HepG2 (cell line): ENCODE measurements around the gene DNASE1L2. TPM values are rescaled to one million over a fixed set of nuclear protein-coding genes. Genes with fewer than 3 reads are reported as not detected.

Experiments
- ATAC-seq: fragments of 200-7000 bp; cut with Tn5 transposase; 3 replicates; pipeline ENCODE4 v1.9.1; 2020; ENCODE audit warnings: mild to moderate bottlenecking, moderate library complexity
- BruUV-seq: library from RNA; stranded (reverse); fragments of 400-500 nt; replicated peaks from 2 replicates; lab custom pipeline; 2021; lab: Mats Ljungman, UMichigan
- CTCF ChIA-PET: fragments of 300-600 bp; formaldehyde crosslinking; extraction: SDS; loops from one replicate; lab custom pipeline; 2021; ENCODE audit warnings: low total read pairs, inconsistent platforms, low intra/inter-chr PET ratio; lab: Yijun Ruan, JAX
- POLR2A ChIA-PET: fragments of 350-600 bp; sonication (Branson Sonifier 250); formaldehyde crosslinking; loops from one replicate; lab custom pipeline; 2020; ENCODE audit warnings: antibody characterized with exemption, inconsistent platforms; lab: Yijun Ruan, JAX
- DNase-seq: peaks from one replicate; pipeline ENCODE4 v3.0.0-alpha.2; 2015; ENCODE audit warnings: low spot score
- FAIRE-seq: peaks from 3 replicates; lab custom pipeline; 2011; peaks lifted over from hg19 to GRCh38; lab: Jason Lieb, UNC
- H2AFZ ChIP-seq: one replicate; pipeline ENCODE4 v1.6.1; 2011; ENCODE audit warnings: low read length, inconsistent platforms
- H3K27ac ChIP-seq: fragments of 300-600 bp; 3 replicates; pipeline ENCODE4 v1.8.0; 2011; ENCODE audit warnings: mixed run types, mild to moderate bottlenecking, mixed read lengths, low read length, inconsistent platforms; ENCODE audit not compliant: insufficient read depth; ENCODE audit errors: extremely low read length
- H3K27me3 ChIP-seq, 2 experiments: fragments of 200-600 bp in 1 of 2; 2 replicates in 1 of 2; 3 replicates in 1 of 2; pipeline versions ENCODE4 v1.6.0 to v1.8.0; 2011; ENCODE audit warnings: low read length in 2 of 2, mild to moderate bottlenecking in 2 of 2, moderate library complexity in 2 of 2, inconsistent platforms in 1 of 2; ENCODE audit not compliant: insufficient read depth in 2 of 2, control insufficient read depth in 1 of 2
- H3K36me3 ChIP-seq, 2 experiments: fragments of 200-600 bp in 1 of 2; replicated peaks in 1 of 2; 2 replicates in 1 of 2; 3 replicates in 1 of 2; pipeline versions ENCODE4 v1.5.1 to v1.8.0; 2011; ENCODE audit warnings: low read length in 2 of 2, inconsistent platforms in 1 of 2; ENCODE audit not compliant: insufficient read depth in 2 of 2, control insufficient read depth in 1 of 2
- H3K4me1 ChIP-seq: 2 replicates; pipeline ENCODE4 v1.5.1; 2012; ENCODE audit warnings: low read length, inconsistent platforms; ENCODE audit not compliant: insufficient read depth
- H3K4me2 ChIP-seq: 2 replicates; pipeline ENCODE4 v1.6.0; 2011; ENCODE audit warnings: low read depth, low read length, inconsistent platforms
- H3K4me3 ChIP-seq, 3 experiments: fragments of 200-600 bp in 1 of 3; sonication (generic), shearing (Covaris generic) in 1 of 3; replicated peaks in 1 of 3; 2 replicates each; pipeline ENCODE4 v1.5.1; 2011 to 2016; ENCODE audit warnings: low read length in 3 of 3, inconsistent platforms in 2 of 3, low read depth in 2 of 3, mild to moderate bottlenecking in 2 of 3, control low read depth in 1 of 3, mixed read lengths in 1 of 3; ENCODE audit not compliant: insufficient read depth in 1 of 3
- H3K79me2 ChIP-seq: one replicate; pipeline ENCODE4 v1.6.1; 2011; ENCODE audit warnings: low read length, inconsistent platforms; ENCODE audit not compliant: insufficient read depth
- H3K9ac ChIP-seq: 2 replicates; pipeline ENCODE4 v1.6.0; 2011; ENCODE audit warnings: mild to moderate bottlenecking, low read depth, low read length, inconsistent platforms; ENCODE audit not compliant: insufficient read depth
- H3K9me3 ChIP-seq: 2 replicates; pipeline ENCODE4 v1.5.1; 2012; ENCODE audit warnings: mild to moderate bottlenecking, low read length
- H4K20me1 ChIP-seq: 2 replicates; pipeline ENCODE4 v1.6.0; 2011; ENCODE audit warnings: inconsistent platforms, mild to moderate bottlenecking, low read length, moderate library complexity; ENCODE audit not compliant: insufficient read depth
- ARNT ChIP-seq: fragments of 450-650 bp; IDR thresholded peaks from 2 replicates; pipeline ENCODE4 v1.6.1; 2017
- ETV5 ChIP-seq: IDR thresholded peaks from 2 replicates; pipeline ENCODE4 v1.6.1; 2018; ENCODE audit warnings: missing biosample characterization, missing genetic modification reagents, inconsistent platforms, borderline replicate concordance
- POLR2A ChIP-seq, 2 experiments: IDR thresholded peaks; 2 replicates each; pipeline ENCODE4 v1.6.1; 2011; ENCODE audit warnings: low read depth in 2 of 2, low read length in 2 of 2, mild to moderate bottlenecking in 1 of 2, moderate library complexity in 1 of 2; ENCODE audit not compliant: insufficient read depth in 1 of 2
- POLR2G ChIP-seq: fragments of 200-400 bp; formaldehyde crosslinking; IDR thresholded peaks from 2 replicates; pipeline ENCODE4 v1.6.1; 2018; ENCODE audit warnings: mild to moderate bottlenecking, low read depth, low read length, moderate library complexity
- RBFOX2 ChIP-seq: fragments of 200-400 bp; formaldehyde crosslinking; IDR thresholded peaks from 2 replicates; pipeline ENCODE4 v1.6.1; 2017; ENCODE audit warnings: low read depth, mild to moderate bottlenecking, low read length
- RBM22 ChIP-seq: fragments of 200-400 bp; formaldehyde crosslinking; optimal IDR thresholded peaks from 2 replicates; pipeline ENCODE3; 2017; ENCODE audit warnings: mild to moderate bottlenecking, low read length, moderate library complexity
- YEATS2 ChIP-seq: sonication (generic); formaldehyde crosslinking; IDR thresholded peaks from 2 replicates; pipeline ENCODE4 v1.4.0; 2020; ENCODE audit warnings: missing genetic modification reagents, borderline replicate concordance
- ZSCAN9 ChIP-seq: IDR thresholded peaks from 2 replicates; pipeline ENCODE4 v1.6.1; 2016; ENCODE audit warnings: borderline replicate concordance
- WGBS: methylation state at CpG from one replicate; pipeline ENCODE4 v1.1.6; 2017; ENCODE audit warnings: low lambda C conversion rate; 5-methylcytosine and 5-hydroxymethylcytosine counted together
- in situ Hi-C: cut with HindIII; loops from 2 replicates; pipeline ENCODE4 v1.10.0; 2017; ENCODE audit warnings: low pct_unique_long_range_greater_than_20kb; ENCODE audit not compliant: extremely low pct_ligation_motif_present
- intact Hi-C: fragments of 100-400 bp; cut with micrococcal nuclease; formaldehyde crosslinking; loops from one replicate; pipeline ENCODE4 v1.10.0; 2022; ENCODE audit not compliant: unreplicated experiment
- polyA plus RNA-seq, 8 experiments: library from polyadenylated mRNA; depleted of rRNA in 3 of 8; stranded (reverse) in 7 of 8; unstranded in 1 of 8; fragments of >200 nt; fragmentation: Illumina TruSeq in 4 of 8; extraction: Trizol in 4 of 8; gene quantifications; 2 replicates each; pipeline versions ENCODE4 v1.2.1 to v1.2.3, GENCODE V29; 2011 to 2016; ENCODE audit warnings: low read depth in 4 of 8, missing spikeins in 1 of 8, mixed read lengths in 1 of 8; ENCODE audit not compliant: insufficient read depth in 1 of 8
- total RNA-seq, 5 experiments: library from RNA; depleted of rRNA; stranded (reverse); fragments of >200 nt; fragmentation: Illumina TruSeq; extraction: Trizol; gene quantifications; 2 replicates each; pipeline ENCODE4 v1.2.3, GENCODE V29; 2016; ENCODE audit warnings: low read depth in 1 of 5
- TF ChIP-seq, protein P1 (sequence below): sonication (generic); formaldehyde crosslinking; IDR thresholded peaks from 2 replicates; pipeline ENCODE4 v1.4.0; 2020; ENCODE audit warnings: mild to moderate bottlenecking, missing genetic modification reagents, borderline replicate concordance
- TF ChIP-seq, protein P2 (sequence below): sonication (generic); formaldehyde crosslinking; conservative IDR thresholded peaks from 2 replicates; pipeline ENCODE4 v1.4.0; 2020; ENCODE audit warnings: missing genetic modification reagents

DNASE1L2 gene
- total and polyA plus RNA-seq, 2 of the 13 experiments (the other 11 are each of a cell fraction or from before 2014, with no cell fraction given), result 0.44 to 0.50 TPM

DNA sequence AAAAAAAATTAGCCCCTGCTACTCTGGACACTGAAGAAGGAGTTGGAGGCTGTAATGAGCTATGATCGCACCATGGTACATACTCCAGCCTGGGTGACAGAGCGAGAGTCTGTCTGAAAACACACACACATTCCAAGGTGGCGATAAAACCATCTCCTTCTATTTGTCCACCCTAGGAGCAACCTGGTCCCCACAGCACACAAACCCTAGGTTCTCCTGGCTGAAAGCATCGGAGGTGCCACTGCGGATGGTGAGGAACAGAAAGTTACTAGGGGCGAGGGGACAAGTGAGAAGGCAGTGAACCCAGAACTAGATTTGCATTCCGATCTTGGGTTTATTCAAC lies 16.5 kb downstream of the DNASE1L2 start:
- TF ChIP-seq POLR2G (0 out of 2 replicates have a peak, but pooled peaks have one; percentile 15), ETV5 (CRISPR knock-in tag) (no peak), ZSCAN9 (CRISPR knock-in tag) (no peak)

DNA sequence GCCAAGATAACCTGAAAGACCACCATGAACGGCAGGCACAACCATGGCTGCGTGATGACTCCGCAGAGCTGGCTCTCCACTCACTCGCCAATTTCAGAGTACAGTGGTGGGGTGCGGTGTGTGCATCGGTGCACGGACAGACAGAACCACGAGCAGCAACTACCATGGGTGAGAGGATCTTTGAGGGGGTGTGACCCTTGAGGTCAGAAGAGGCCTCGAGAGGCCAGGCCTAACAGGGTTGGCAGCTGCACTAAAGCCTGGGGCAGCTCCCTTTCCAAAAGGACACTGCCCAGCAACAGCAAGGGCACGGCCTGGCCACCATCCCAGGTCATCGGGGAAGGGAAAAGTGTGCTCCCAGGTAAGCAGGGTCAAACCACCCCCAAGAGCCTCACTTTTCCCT lies 17.0 kb downstream of the DNASE1L2 start:
- intact Hi-C loops, result loop anchor here (5.0 kb wide), 1 partner anchor 56 kb away; the partner anchor contains the start of gene CASKIN1

More for the DNA sequence above, 16.5 kb downstream of the DNASE1L2 start:
- intact Hi-C loops (loop anchor here (5.0 kb wide), 1 partner anchor 55 kb away; the partner anchor contains the start of gene CASKIN1), in situ Hi-C loops (no loop called here)
- H3K9me3 ChIP-seq, result no peaks in the 10 kb centered on the region
- no peak for DNase-seq
- no peak for FAIRE-seq
- no peak overlapping the region for H2AFZ ChIP-seq
- H3K36me3 ChIP-seq, result peaks cover 13 to 42% of the 10 kb centered on the region in 2 experiments
- ATAC-seq, result no peak
- H3K4me1 ChIP-seq, result peaks cover 27% of the 10 kb centered on the region
- no peak overlapping the region for H3K4me3 ChIP-seq
- no peak overlapping the region for H3K4me2 ChIP-seq
- no peak overlapping the region for H3K9ac ChIP-seq
- peaks cover 5% of the 10 kb centered on the region for H4K20me1 ChIP-seq
- H3K79me2 ChIP-seq, result peaks cover 23% of the 10 kb centered on the region
- ChIA-PET CTCF (no interaction called here), POLR2A (interaction anchor here (1.0 to 3.7 kb wide), 7 partner anchors 10 to 217 kb away, joined by 3 to 79 read pairs (median 20); partner anchors contain the start of genes RNPS1 and TRAF7)
- BruUV-seq, result no TSS peak
- H3K27me3 ChIP-seq, result no peaks in the 10 kb centered on the region; a peak in 1 of 5 replicates
- 94% methylated on average over 7 of the region's 7 CpGs for WGBS
- peak overlapping the region; percentile 83 for H3K27ac ChIP-seq

More for the DNA sequence above, 17.0 kb downstream of the DNASE1L2 start:
- Histone ChIP-seq H3K4me1 (peaks cover 27% of the 10 kb centered on the region), H3K36me3 (peaks cover 14 to 48% of the 10 kb centered on the region in 2 experiments), H4K20me1 (peaks cover 5% of the 10 kb centered on the region), H3K9ac (no peak overlapping the region), H2AFZ (no peak overlapping the region), H3K79me2 (peaks cover 21% of the 10 kb centered on the region), H3K27me3 (no peaks in the 10 kb centered on the region; a peak in 1 of 5 replicates), H3K9me3 (no peaks in the 10 kb centered on the region), H3K27ac (no peak overlapping the region), H3K4me3 (no peak overlapping the region), H3K4me2 (no peak overlapping the region)
- 96% methylated on average over 11 of the region's 11 CpGs for WGBS
- no TSS peak for BruUV-seq
- in situ Hi-C loops, result no loop called here
- no peak for DNase-seq
- CTCF ChIA-PET, result no interaction called here
- ATAC-seq, result no peak
- no peak for FAIRE-seq
- TF ChIP-seq RBFOX2, result peak; percentile 5; the same call in 1 of the 2 replicates
- TF ChIP-seq, protein P1, sequence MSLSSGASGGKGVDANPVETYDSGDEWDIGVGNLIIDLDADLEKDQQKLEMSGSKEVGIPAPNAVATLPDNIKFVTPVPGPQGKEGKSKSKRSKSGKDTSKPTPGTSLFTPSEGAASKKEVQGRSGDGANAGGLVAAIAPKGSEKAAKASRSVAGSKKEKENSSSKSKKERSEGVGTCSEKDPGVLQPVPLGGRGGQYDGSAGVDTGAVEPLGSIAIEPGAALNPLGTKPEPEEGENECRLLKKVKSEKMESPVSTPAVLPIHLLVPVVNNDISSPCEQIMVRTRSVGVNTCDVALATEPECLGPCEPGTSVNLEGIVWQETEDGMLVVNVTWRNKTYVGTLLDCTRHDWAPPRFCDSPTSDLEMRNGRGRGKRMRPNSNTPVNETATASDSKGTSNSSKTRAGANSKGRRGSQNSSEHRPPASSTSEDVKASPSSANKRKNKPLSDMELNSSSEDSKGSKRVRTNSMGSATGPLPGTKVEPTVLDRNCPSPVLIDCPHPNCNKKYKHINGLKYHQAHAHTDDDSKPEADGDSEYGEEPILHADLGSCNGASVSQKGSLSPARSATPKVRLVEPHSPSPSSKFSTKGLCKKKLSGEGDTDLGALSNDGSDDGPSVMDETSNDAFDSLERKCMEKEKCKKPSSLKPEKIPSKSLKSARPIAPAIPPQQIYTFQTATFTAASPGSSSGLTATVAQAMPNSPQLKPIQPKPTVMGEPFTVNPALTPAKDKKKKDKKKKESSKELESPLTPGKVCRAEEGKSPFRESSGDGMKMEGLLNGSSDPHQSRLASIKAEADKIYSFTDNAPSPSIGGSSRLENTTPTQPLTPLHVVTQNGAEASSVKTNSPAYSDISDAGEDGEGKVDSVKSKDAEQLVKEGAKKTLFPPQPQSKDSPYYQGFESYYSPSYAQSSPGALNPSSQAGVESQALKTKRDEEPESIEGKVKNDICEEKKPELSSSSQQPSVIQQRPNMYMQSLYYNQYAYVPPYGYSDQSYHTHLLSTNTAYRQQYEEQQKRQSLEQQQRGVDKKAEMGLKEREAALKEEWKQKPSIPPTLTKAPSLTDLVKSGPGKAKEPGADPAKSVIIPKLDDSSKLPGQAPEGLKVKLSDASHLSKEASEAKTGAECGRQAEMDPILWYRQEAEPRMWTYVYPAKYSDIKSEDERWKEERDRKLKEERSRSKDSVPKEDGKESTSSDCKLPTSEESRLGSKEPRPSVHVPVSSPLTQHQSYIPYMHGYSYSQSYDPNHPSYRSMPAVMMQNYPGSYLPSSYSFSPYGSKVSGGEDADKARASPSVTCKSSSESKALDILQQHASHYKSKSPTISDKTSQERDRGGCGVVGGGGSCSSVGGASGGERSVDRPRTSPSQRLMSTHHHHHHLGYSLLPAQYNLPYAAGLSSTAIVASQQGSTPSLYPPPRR (CRISPR knock-in tag), result no peak
- no peak for TF ChIP-seq ARNT
- TF ChIP-seq YEATS2, result no peak
- TF ChIP-seq RBM22, result peak; percentile 33
- TF ChIP-seq, protein P2, sequence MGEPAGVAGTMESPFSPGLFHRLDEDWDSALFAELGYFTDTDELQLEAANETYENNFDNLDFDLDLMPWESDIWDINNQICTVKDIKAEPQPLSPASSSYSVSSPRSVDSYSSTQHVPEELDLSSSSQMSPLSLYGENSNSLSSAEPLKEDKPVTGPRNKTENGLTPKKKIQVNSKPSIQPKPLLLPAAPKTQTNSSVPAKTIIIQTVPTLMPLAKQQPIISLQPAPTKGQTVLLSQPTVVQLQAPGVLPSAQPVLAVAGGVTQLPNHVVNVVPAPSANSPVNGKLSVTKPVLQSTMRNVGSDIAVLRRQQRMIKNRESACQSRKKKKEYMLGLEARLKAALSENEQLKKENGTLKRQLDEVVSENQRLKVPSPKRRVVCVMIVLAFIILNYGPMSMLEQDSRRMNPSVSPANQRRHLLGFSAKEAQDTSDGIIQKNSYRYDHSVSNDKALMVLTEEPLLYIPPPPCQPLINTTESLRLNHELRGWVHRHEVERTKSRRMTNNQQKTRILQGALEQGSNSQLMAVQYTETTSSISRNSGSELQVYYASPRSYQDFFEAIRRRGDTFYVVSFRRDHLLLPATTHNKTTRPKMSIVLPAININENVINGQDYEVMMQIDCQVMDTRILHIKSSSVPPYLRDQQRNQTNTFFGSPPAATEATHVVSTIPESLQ (CRISPR knock-in tag), result no peak
- TF ChIP-seq POLR2A (IDR thresholded peaks at IDR 0.05; ENCODE audit: insufficient read depth in 1 of 2, low read depth in 2 of 2, low read length in 2 of 2), result 0 out of 4 replicates have a peak, but pooled peaks of 1 of the 2 experiments have one; percentile 10
- POLR2A ChIA-PET, result interaction anchor here (1.0 to 3.7 kb wide), 3 partner anchors 27 to 99 kb away, joined by 3 to 79 read pairs (median 56); partner anchors contain the start of gene TRAF7
